ENCODE measurements around the gene SLC35F2.

- TF ChIP-seq CTCF (IDR thresholded peaks at IDR 0.05; ENCODE audit: insufficient read depth, low read length) (no peak), POLR2AphosphoS5 (IDR thresholded peaks at IDR 0.05; ENCODE audit: low read depth) (peak; percentile 79), REST (IDR thresholded peaks at IDR 0.05; ENCODE audit: insufficient replicate concordance, low read depth) (peak; percentile 44)
These were observed at the start of gene SLC35F2 for GRCh38 chr11:107858217-107859070.
